SK-N-MC (cell line): ENCODE data around the gene DTD1.

ENCODE experiments used
- DNase-seq: peaks from one replicate; pipeline ENCODE4 v3.0.0-alpha.2; 2011; ENCODE audit warnings: low read depth, low spot score
- H3K27ac ChIP-seq: fragments of 200-600 bp; sonication (generic); 2 replicates; pipeline ENCODE4 v1.5.1; 2016; ENCODE audit warnings: mixed run types
- H3K36me3 ChIP-seq: fragments of 200-600 bp; sonication (generic); 2 replicates; pipeline ENCODE4 v1.6.1; 2017; ENCODE audit warnings: antibody characterized with exemption, low read length, mixed read lengths; ENCODE audit not compliant: insufficient read depth
- H3K4me3 ChIP-seq: fragments of 200-600 bp; sonication (generic); 2 replicates; pipeline ENCODE4 v1.5.1; 2016
- H3K9ac ChIP-seq: fragments of 200-600 bp; sonication (generic); 2 replicates; pipeline ENCODE4 v1.8.0; 2017; ENCODE audit warnings: mixed run types, mixed read lengths; ENCODE audit not compliant: insufficient read length
- H3K9me3 ChIP-seq: fragments of 200-600 bp; sonication (generic); 2 replicates; pipeline ENCODE4 v1.6.1; 2017; ENCODE audit warnings: low read depth, mild to moderate bottlenecking, antibody characterized with exemption, low read length, moderate library complexity, mixed read lengths
- EZH2 ChIP-seq: fragments of 200-600 bp; sonication (generic); IDR thresholded peaks from one replicate; pipeline ENCODE4 v1.6.1; 2017; ENCODE audit warnings: antibody characterized with exemption
- FOXP2 ChIP-seq: optimal IDR thresholded peaks from 2 replicates; pipeline ENCODE3; 2011; ENCODE audit warnings: mild to moderate bottlenecking, moderate library complexity; ENCODE audit not compliant: insufficient read depth; ENCODE audit errors: extremely low read length, control extremely low read depth
- POLR2AphosphoS5 ChIP-seq: IDR thresholded peaks from 2 replicates; pipeline ENCODE4 v1.6.1; 2012; ENCODE audit warnings: mild to moderate bottlenecking, low read depth, low read length, borderline replicate concordance

DTD1 gene

DNA sequence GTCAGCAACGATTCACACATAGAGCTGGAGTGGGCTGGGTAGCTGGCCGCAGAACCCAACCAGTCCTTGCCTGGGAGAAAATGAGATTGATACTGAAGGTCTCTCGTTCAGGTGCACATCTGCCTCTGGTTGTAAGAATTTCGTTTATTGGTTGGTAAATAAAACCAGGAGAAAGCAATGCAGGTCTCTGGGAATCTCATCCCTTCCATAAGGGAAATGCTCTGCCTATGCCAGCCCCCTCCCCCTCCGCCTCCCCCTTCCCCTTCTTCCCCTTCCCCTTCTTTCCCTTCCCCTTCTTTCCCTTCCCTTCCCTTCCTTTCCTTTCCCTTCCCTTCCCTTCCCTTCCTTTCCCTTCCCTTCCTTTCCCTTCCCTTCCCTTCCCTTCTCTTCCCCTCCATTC is 107.3 kb downstream of the DTD1 start:
- Histone ChIP-seq H3K27ac (no peak overlapping the region), H3K9ac (no peak overlapping the region)
- TF ChIP-seq FOXP2 (no peak), EZH2 (no peak), POLR2AphosphoS5 (no peak)

DNA sequence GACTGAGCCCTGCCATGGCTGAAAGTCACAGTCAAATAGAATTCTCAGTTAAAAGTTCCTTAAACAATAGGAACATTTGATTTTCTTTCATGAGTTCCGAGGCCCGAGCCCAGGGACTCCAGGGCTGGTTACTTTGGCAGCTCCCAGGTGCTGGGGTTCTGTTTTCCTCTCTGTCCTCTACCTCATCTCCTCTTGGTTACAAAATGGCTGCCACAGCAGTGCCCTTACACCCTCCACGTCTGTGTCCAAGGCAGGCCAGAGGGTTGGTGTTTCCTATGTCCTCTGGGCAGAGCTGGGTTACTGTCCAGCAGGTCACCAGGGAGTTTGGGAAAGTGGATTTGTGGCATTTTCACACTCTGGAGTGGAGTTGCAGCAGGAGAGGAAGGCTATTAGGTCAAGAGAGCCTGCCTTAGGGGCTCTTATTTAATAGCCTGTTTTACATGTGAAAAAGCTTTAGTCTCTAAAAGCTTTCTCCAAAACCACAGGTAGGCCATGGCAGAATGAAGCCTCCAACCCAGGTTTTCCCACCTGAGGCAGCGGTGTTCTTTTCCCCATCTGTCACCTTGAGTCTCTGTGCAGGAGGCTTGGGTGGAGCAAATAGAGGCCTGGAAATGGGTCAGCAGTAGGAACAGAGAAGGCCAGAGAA is 111.0 kb downstream of the DTD1 start:
- Histone ChIP-seq H3K9ac (no peak overlapping the region), H3K36me3 (no peaks in the 10 kb centered on the region), H3K9me3 (no peaks in the 10 kb centered on the region), H3K4me3 (no peak overlapping the region), H3K27ac (no peak overlapping the region)
- DNase-seq: no peak
- TF ChIP-seq POLR2AphosphoS5: no peak
- TF ChIP-seq EZH2: no peak
- no peak for TF ChIP-seq FOXP2

More for the DNA sequence above, 107.3 kb downstream of the DTD1 start:
- Histone ChIP-seq H3K36me3 (no peaks in the 10 kb centered on the region), H3K4me3 (no peak overlapping the region), H3K9me3 (no peaks in the 10 kb centered on the region)
- DNase-seq: no peak

DNA sequence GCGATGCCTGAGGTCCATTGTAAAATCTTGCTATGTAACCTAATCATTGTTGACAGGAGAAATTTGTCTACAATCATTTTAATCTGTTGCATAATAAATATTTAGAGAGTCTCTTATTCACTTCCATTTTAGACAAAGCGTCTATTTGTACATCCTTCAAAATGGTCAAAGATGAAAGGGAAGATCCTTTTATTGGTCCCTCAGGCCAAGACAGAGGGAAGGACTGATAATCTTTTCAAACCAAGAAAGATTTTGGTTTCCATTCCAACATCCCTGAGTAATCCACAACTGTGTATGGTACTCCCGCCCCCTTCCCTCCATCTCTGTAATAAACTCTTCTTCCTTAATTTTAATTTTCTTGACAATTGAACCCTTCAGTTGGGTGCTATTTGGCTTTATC is 114.1 kb downstream of the DTD1 start:
- TF ChIP-seq EZH2 (no peak), FOXP2 (no peak), POLR2AphosphoS5 (no peak)
- no peak overlapping the region for H3K4me3 ChIP-seq
- no peaks in the 10 kb centered on the region for H3K36me3 ChIP-seq

DNA sequence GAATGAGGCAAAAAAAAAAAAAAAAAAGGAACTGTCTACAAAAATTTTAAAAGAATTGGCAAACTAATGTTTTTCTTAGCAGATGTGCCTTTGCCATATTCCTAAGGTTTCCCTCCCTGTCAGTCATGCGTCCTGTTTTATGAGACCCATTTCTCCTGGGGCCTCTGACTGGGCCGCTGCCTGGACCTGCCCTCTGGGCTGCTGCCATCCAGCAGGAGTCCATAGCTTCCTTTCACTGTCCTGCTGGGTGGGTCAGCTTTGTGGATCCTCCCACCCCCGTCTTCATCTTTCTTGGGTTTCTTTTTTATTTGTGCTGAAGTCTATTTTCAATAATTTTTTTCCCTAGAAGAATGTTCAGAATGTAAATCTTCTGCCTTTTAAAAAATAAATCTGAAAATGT is 114.9 kb downstream of the DTD1 start:
- Histone ChIP-seq H3K36me3 (no peaks in the 10 kb centered on the region), H3K4me3 (no peak overlapping the region), H3K9me3 (no peaks in the 10 kb centered on the region), H3K9ac (no peak overlapping the region), H3K27ac (no peak overlapping the region)
- DNase-seq: no peak
- TF ChIP-seq POLR2AphosphoS5 (no peak), EZH2 (no peak), FOXP2 (no peak)

More for the DNA sequence above, 114.1 kb downstream of the DTD1 start:
- Histone ChIP-seq H3K9ac (no peak overlapping the region), H3K27ac (no peak overlapping the region), H3K9me3 (no peaks in the 10 kb centered on the region)
- no peak for DNase-seq

DNA sequence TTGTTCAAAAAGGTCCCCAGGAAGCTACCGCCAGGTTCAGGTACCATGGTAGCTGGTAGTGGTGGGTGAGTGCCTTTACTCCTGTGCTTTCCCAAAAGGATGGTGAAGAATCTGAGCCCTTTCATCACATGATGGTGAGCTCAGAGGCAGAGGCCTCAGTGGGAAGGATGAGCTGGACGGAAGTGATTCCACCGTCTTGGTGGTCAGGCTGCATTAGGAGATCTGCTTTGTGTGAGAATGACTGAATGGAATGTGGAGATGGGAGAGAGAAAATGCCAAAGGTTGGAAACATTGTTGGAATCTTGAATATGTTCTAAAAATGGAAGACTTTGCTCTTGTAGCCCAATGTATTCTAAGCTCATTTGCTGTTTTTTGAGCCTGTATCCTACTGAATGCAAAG is 117.6 kb downstream of the DTD1 start:
- no peak overlapping the region for H3K9ac ChIP-seq
- no peak overlapping the region for H3K4me3 ChIP-seq
- no peak overlapping the region for H3K27ac ChIP-seq
- TF ChIP-seq POLR2AphosphoS5 (no peak), FOXP2 (no peak), EZH2 (no peak)
- no peaks in the 10 kb centered on the region for H3K9me3 ChIP-seq
- no peak for DNase-seq
- no peaks in the 10 kb centered on the region for H3K36me3 ChIP-seq

DNA sequence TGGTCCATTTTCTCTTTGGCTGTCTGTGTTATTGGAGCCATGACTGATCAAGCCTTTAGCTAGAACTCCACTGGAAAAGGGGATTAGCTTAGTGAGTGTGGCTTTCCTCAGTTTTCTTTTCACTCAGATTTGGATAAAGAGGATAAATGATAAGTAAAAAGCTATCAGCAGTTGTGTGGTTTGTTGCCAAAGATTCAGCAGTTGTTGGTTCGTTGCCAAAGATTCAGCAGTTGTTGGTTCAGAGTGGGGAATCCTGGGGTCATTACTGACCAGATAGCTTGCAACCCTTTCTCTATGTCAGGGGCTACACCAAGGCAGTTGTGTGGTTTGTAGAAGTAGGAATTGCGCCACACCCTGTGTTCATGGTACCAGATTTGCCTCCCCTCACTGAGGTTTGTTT is 118.1 kb downstream of the DTD1 start:
- Histone ChIP-seq H3K9ac (no peak overlapping the region), H3K36me3 (no peaks in the 10 kb centered on the region), H3K9me3 (no peaks in the 10 kb centered on the region), H3K4me3 (no peak overlapping the region), H3K27ac (no peak overlapping the region)
- TF ChIP-seq EZH2 (no peak), POLR2AphosphoS5 (no peak), FOXP2 (no peak)
- DNase-seq: no peak

DNA sequence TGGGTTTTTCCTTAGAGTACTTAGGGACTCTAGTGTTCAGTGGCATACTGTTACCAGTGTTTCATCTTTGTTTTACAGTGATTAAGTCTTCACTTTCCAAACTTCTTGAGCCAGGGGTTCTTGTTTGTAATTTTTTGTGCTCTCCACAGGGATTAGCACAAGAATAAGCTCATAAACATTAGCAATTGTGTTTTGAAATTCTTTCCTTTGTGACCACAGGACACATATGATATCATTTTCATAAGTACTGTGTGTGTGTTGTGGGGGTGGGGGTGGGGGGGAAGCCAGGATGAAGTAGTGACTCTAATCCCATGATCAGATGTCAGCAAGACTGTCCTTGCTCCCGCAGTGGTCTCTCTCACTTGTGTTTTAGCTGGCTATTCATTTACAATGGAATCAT is 124.3 kb downstream of the DTD1 start:
- H3K36me3 ChIP-seq: no peaks in the 10 kb centered on the region
- no peaks in the 10 kb centered on the region for H3K9me3 ChIP-seq
- H3K27ac ChIP-seq: no peak overlapping the region
- DNase-seq: no peak
- TF ChIP-seq FOXP2: no peak
- TF ChIP-seq EZH2: no peak
- TF ChIP-seq POLR2AphosphoS5: no peak
- H3K4me3 ChIP-seq: no peak overlapping the region
- H3K9ac ChIP-seq: no peak overlapping the region

DNA sequence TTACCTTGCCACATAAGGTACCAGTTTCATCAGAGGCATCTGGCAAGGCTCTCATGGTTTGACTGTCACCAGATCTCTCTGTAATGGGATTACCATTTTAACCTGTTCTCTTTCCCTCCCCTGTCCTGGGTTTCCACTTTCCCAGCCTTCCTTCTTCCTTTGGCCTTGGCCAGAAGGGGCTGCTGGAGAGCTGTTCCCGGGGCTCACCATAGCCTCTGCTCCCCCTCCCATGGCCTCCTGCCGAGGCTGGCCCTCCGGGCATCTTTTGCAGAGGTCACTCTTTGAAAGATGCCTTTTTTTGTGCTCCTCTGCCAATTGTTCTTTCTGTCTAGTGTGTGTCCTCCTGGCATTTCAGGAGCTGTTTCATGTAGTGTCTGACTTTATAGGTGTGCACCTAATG is 125.0 kb downstream of the DTD1 start:
- Histone ChIP-seq H3K9me3 (no peaks in the 10 kb centered on the region), H3K4me3 (no peak overlapping the region), H3K36me3 (no peaks in the 10 kb centered on the region), H3K27ac (no peak overlapping the region), H3K9ac (no peak overlapping the region)
- no peak for TF ChIP-seq FOXP2
- no peak for DNase-seq

DNA sequence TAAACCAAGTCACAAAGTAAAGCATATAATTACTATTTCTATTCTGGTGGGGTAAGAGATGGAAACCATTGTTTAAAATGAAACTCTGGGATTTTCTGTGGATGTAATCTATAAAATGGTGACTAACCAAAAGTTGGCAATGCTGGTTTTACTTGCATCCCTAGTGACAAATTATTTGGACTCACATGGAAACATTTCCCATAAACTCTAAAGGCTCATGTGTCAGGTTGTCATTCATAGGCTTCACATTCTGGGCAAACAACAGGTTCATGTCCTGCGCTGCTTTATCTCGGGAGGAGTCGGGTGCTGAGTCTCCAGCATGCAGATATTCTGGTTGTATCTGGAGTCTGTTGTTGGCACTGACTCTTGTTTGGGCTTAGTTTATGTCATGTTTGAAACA is 127.7 kb downstream of the DTD1 start:
- H3K36me3 ChIP-seq: no peaks in the 10 kb centered on the region

DNA sequence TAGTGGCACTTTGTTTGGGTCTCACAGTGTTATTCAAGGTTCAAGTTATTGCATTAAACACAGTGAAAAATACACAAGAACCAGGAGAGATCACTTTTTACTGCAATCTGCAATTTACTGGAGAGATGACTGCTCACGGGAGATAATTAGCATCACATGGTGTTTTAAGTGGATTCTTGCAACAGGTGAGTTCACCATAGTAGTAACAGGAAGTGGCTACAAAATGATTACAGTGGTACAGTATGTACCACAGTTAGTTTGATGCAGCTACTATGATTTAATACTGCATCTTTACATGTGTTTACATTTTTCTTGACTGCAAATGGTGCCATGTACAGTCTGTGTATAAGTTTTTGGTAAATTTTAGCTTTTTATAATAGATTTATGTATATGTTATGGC is 129.2 kb downstream of the DTD1 start:
- DNase-seq: no peak
- TF ChIP-seq POLR2AphosphoS5 (no peak), EZH2 (no peak), FOXP2 (no peak)
- H3K36me3 ChIP-seq: no peaks in the 10 kb centered on the region
- H3K4me3 ChIP-seq: no peak overlapping the region
- H3K9ac ChIP-seq: no peak overlapping the region
- H3K9me3 ChIP-seq: no peaks in the 10 kb centered on the region
- no peak overlapping the region for H3K27ac ChIP-seq

More for the DNA sequence above, 127.7 kb downstream of the DTD1 start:
- Histone ChIP-seq H3K9me3 (no peaks in the 10 kb centered on the region), H3K9ac (no peak overlapping the region), H3K4me3 (no peak overlapping the region), H3K27ac (no peak overlapping the region)
- DNase-seq: no peak
- TF ChIP-seq EZH2 (no peak), FOXP2 (no peak), POLR2AphosphoS5 (no peak)
